Heart left ventricle (tissue), 13 donors: Measurements from ENCODE around the gene TRERF1.

Source experiments
- POLR2A ChIP-seq, 2 donors: fragments of 450-650 bp; IDR thresholded peaks; one replicate each; pipeline ENCODE4 v1.6.1; 2017; ENCODE audit warnings: antibody characterized with exemption in 2 of 2, mild to moderate bottlenecking in 2 of 2, moderate library complexity in 2 of 2
- TF ChIP-seq, protein P1 (sequence below), 12 donors: fragments of 200-600 bp; sonication (generic) in 4 of 12; IDR thresholded peaks; one replicate each; pipeline versions ENCODE4 v1.5.0 to v1.8.0; 2018 to 2022; ENCODE audit warnings: antibody characterized with exemption in 12 of 12, mild to moderate bottlenecking in 5 of 12
- donor health status: ischemic (EF 13 %, LVEDD 7.1; RV severe dilation, severe dysfunction).
- donor health status: DM: no; HTN: yes; CAD: no.
- donor health status: DM: no; HTN: no; CAD: no.
- donor health status: ischemic (EF 25% LVEDD 6.9; RV normal size, moderate dysfunction).
- donor health status: ischemic (EF 25% LVEDD 5.7; RV mildly dilated, moderate dysfunction).
- donor health status: ischemic (EF 35%, LVEDD 5.7; RV mildly dilated, moderate dysfunction).
- donor health status: nonischemic (EF 11% LVEDD 7.7; RV severe dilation, severe dysfunction).
- donor health status: DM: yes; HTN: yes; CAD: no.
- donor health status: PGD.
- donor health status: ischemic (EF 29% LVEDD 5.4; RV normal size, mild dysfunction).
- donor health status: nonischemic (EF 23%, LVEDD 6.1; RV moderate dilation, normal function).

DNA sequence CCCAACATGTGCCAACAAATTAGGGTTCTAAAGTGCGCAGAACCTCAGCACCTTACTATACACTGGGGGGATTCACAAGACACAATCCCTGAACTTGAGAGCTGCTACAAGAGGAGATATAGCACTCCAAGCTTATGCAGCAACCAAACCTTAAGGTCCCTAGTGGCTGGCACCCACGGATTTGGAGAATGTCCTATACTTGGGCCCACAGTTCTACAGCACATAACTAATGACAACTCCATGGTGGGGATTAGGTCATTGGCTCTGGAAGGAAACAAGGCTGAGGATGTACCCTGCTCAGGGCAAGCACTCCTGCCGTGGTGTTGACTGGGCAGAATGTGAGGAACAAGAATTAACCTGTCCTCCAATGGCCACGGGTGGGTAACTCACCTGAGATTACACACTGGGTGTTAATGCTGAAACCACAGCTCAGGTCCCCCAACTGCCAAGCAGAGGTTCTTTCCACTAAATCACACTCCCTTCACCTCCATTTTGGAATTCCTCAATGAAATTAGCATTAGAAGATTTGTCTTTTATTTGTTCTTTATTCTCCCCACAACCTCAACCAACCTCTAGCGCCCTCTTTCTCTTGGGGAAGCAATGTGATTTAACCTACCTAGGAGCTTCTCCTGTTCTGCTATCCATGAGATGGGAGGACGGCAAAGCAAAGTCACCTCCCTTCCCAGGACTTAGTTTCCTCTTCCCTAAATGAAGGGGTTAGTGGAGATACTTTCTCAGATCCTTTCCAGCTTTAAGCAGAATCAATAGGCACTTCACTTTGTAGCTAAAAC lies 32.0 kb downstream of the TRERF1 start:
- TF ChIP-seq, protein P1, sequence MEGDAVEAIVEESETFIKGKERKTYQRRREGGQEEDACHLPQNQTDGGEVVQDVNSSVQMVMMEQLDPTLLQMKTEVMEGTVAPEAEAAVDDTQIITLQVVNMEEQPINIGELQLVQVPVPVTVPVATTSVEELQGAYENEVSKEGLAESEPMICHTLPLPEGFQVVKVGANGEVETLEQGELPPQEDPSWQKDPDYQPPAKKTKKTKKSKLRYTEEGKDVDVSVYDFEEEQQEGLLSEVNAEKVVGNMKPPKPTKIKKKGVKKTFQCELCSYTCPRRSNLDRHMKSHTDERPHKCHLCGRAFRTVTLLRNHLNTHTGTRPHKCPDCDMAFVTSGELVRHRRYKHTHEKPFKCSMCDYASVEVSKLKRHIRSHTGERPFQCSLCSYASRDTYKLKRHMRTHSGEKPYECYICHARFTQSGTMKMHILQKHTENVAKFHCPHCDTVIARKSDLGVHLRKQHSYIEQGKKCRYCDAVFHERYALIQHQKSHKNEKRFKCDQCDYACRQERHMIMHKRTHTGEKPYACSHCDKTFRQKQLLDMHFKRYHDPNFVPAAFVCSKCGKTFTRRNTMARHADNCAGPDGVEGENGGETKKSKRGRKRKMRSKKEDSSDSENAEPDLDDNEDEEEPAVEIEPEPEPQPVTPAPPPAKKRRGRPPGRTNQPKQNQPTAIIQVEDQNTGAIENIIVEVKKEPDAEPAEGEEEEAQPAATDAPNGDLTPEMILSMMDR (IDR thresholded peaks at IDR 0.05) = no peak
- no peak for TF ChIP-seq POLR2A (IDR thresholded peaks at IDR 0.05)
